ENCODE results near the gene GANC.

The GANC gene

DNA sequence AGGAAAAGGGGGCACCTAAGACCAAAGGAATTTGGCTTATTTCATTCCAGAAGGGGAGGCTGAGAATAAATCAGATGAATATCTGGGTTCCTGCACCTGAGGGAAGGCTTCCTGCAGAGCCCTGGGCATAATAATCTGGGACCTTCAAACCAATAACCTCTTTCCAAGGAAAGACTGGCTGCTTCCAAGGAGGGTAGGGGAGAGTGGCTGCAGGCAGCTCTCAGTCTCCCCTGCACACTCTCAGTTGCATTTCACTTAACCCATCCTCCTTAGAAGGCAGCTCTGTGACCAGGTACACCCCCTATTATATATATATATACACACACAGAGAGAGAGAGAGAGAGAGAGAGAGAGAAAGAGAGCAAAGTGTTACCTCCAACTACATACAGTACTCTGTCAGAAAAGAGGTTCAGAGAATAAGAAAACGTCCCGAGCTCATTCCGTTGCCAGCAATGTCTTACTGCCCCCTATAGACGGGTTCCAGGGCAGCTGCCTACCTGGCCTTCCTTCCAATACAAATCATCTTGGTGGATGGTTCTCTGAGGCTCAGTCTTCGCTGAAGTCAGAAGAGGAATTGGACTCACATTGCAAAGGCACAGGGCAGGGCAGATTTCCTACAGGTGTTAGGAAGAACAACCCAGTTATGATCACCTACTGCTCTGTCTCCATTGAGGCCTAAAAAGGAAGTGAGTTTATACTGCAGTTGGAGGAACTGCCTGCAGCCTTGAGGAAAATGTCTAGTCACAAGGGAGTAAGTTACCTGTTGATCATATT lies 112.4 kb downstream of the GANC start:
- Histone ChIP-seq H3K27me3 (ENCODE audit: control insufficient read depth in 2 of 2, insufficient read depth in 2 of 2, low read length in 2 of 2) (no peaks in the 10 kb centered on the region), H3K9ac (ENCODE audit: low read depth in 1 of 2, low read length in 2 of 2) (no peak overlapping the region), H3K9me3 (ENCODE audit: control insufficient read depth in 2 of 2, low read length in 2 of 2) (no peaks in the 10 kb centered on the region), H3K27ac (ENCODE audit: low read depth in 2 of 2, low read length in 2 of 2) (no peak overlapping the region), H3K4me1 (ENCODE audit: control insufficient read depth in 2 of 2, insufficient read depth in 2 of 2, low read length in 2 of 2) (no peaks in the 10 kb centered on the region), H3K4me3 (ENCODE audit: low read length in 2 of 2) (no peak overlapping the region), H3K36me3 (ENCODE audit: control insufficient read depth in 2 of 2, insufficient read depth in 2 of 2, low read length in 2 of 2) (peaks cover 0 to 2% of the 10 kb centered on the region in 2 donors)

DNA sequence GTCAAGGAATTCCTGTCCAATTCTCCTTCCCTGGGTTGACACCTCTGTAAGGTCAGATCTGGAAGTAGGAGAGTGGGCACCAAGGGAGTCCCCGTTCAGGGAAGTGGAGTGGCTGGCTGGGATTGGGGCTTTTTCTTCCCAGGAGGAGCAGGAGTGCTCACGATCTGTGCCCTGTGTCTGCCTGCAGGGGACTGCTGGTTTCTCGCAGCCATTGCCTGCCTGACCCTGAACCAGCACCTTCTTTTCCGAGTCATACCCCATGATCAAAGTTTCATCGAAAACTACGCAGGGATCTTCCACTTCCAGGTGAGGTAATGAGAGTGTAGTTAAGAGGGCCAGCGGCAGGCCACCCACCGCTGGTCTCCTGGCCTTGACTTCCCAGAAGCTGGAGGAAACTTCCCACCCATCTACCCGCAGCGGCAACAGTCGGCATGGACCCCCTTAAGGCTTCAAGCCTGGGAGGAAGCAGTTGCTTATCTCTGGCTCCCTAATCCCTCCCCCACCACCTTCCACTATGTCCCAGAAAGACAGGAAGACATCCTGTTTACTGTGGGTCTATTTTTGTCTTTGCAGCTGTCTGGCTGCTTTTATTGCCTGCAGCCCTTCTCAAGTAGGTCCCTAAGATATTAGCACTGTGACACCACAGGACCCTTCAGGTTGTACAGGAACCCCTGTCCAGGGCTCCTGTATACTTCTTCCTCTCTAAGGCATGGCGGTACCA lies 113.1 kb downstream of the GANC start:
- no peak overlapping the region for H3K27ac ChIP-seq (ENCODE audit: low read depth in 2 of 2, low read length in 2 of 2)
- no peak overlapping the region for H3K9ac ChIP-seq (ENCODE audit: low read depth in 1 of 2, low read length in 2 of 2)
- no peaks in the 10 kb centered on the region for H3K4me1 ChIP-seq (ENCODE audit: control insufficient read depth in 2 of 2, insufficient read depth in 2 of 2, low read length in 2 of 2)
- H3K36me3 ChIP-seq (ENCODE audit: control insufficient read depth in 2 of 2, insufficient read depth in 2 of 2, low read length in 2 of 2) = peaks cover 0 to 2% of the 10 kb centered on the region in 2 donors
- no peaks in the 10 kb centered on the region for H3K9me3 ChIP-seq (ENCODE audit: control insufficient read depth in 2 of 2, low read length in 2 of 2)
- H3K4me3 ChIP-seq (ENCODE audit: low read length in 2 of 2) = no peak overlapping the region
- H3K27me3 ChIP-seq (ENCODE audit: control insufficient read depth in 2 of 2, insufficient read depth in 2 of 2, low read length in 2 of 2) = no peaks in the 10 kb centered on the region

DNA sequence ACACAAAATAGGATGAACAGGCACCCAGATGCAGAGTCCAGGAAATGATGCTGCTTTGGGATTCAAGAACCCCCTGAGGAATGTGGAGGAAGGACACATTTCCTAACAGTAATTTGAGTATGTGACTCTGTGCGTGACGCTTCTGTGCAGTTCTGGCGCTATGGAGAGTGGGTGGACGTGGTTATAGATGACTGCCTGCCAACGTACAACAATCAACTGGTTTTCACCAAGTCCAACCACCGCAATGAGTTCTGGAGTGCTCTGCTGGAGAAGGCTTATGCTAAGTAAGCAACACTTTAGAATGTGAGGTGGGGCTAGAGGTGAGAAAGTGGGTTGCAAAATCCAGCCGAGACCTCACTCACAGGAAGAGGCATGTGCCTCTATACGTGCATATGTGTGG lies 114.6 kb downstream of the GANC start:
- Histone ChIP-seq H3K36me3 (ENCODE audit: control insufficient read depth in 2 of 2, insufficient read depth in 2 of 2, low read length in 2 of 2) (peaks cover 0 to 2% of the 10 kb centered on the region in 2 donors), H3K9me3 (ENCODE audit: control insufficient read depth in 2 of 2, low read length in 2 of 2) (no peaks in the 10 kb centered on the region), H3K27me3 (ENCODE audit: control insufficient read depth in 2 of 2, insufficient read depth in 2 of 2, low read length in 2 of 2) (no peaks in the 10 kb centered on the region), H3K4me1 (ENCODE audit: control insufficient read depth in 2 of 2, insufficient read depth in 2 of 2, low read length in 2 of 2) (peaks cover 5 to 6% of the 10 kb centered on the region in 2 donors), H3K4me3 (ENCODE audit: low read length in 2 of 2) (no peak overlapping the region), H3K9ac (ENCODE audit: low read depth in 1 of 2, low read length in 2 of 2) (no peak overlapping the region), H3K27ac (ENCODE audit: low read depth in 2 of 2, low read length in 2 of 2) (no peak overlapping the region)

DNA sequence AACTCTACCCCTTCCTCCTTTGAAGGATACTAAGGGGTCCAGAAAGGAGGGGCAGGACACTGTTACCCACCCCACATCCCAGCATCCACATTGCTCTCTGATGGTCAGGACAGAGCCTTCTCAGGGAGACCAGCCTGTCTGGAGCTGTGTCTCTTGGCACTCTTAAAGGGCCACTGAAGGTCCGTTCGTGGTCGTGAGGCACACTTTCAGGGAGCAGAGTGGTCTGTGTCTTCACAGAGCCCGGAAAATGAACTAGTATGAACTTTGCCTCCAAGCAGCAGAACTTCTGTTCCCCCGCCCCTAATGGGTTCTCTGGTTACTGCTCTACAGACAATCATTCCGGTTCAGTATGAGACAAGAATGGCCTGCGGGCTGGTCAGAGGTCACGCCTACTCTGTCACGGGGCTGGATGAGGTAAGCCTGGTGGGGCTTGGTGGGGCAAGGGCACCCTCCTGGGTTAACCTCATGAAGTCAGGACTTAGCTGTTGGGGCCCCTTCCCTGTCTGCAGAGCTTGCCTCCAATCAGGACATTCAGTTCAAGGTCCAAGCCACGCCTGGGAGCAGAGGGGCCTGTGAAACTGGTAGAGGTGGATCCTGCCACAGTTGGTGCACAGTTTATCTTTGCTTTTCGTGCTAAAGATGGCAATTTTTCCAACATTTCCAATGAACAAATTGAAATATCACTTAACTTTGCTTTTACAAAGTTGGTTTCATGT lies 119.5 kb downstream of the GANC start:
- peaks cover 17 to 25% of the 10 kb centered on the region in 2 donors for H3K4me1 ChIP-seq (ENCODE audit: control insufficient read depth in 2 of 2, insufficient read depth in 2 of 2, low read length in 2 of 2)
- H3K27me3 ChIP-seq (ENCODE audit: control insufficient read depth in 2 of 2, insufficient read depth in 2 of 2, low read length in 2 of 2) = no peaks in the 10 kb centered on the region
- peak overlapping the region; percentile 90 to 93 for H3K27ac ChIP-seq (ENCODE audit: low read depth in 2 of 2, low read length in 2 of 2)
- H3K9me3 ChIP-seq (ENCODE audit: control insufficient read depth in 2 of 2, low read length in 2 of 2) = no peaks in the 10 kb centered on the region
- no peaks in the 10 kb centered on the region for H3K36me3 ChIP-seq (ENCODE audit: control insufficient read depth in 2 of 2, insufficient read depth in 2 of 2, low read length in 2 of 2)
- H3K4me3 ChIP-seq (ENCODE audit: low read length in 2 of 2) = peak overlapping the region; percentile 45 to 50
- H3K9ac ChIP-seq (ENCODE audit: low read depth in 1 of 2, low read length in 2 of 2) = peak overlapping the region; percentile 60 to 69

DNA sequence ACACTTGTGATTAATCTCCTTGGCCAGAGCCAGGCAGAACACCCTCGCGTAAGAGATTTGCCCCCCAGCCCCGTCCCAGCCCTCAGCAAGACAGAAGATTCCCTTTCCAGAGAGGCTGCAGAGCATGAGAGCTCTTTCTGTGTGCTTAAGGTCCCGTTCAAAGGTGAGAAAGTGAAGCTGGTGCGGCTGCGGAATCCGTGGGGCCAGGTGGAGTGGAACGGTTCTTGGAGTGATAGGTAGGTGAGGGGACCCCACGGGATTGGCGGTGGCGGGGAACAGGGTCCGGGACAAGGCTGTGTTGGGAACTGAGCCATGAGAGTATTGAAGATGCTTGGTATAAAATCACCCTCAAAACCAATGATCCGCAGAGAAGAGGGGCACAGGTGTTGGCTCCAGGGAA lies 121.1 kb downstream of the GANC start:
- no peaks in the 10 kb centered on the region for H3K27me3 ChIP-seq (ENCODE audit: control insufficient read depth in 2 of 2, insufficient read depth in 2 of 2, low read length in 2 of 2)
- H3K27ac ChIP-seq (ENCODE audit: low read depth in 2 of 2, low read length in 2 of 2) = no peak overlapping the region
- no peak overlapping the region for H3K4me3 ChIP-seq (ENCODE audit: low read length in 2 of 2)

DNA sequence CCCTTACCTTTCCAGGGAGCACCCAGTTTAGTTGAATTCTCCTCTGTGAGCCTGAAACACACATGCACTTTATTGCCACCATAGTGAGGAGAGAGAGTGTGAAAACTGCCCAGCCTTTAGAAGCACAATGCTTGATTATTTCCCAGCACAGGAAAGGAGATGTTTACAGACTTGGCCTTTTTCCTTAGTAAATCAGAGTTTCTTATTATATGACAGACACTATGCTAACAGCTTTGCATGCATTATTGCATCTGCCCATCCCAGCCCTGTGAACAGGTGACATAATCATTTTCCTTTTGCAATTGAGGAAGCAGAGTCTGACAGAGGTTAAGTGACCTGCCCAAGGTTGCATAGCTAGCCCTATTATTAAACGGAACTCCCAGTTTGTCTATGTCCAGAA lies 122.8 kb downstream of the GANC start:
- no peaks in the 10 kb centered on the region for H3K9me3 ChIP-seq (ENCODE audit: control insufficient read depth in 2 of 2, low read length in 2 of 2)
- H3K27ac ChIP-seq (ENCODE audit: low read depth in 2 of 2, low read length in 2 of 2) = peak overlapping the region; percentile 67 to 80
- H3K27me3 ChIP-seq (ENCODE audit: control insufficient read depth in 2 of 2, insufficient read depth in 2 of 2, low read length in 2 of 2) = no peaks in the 10 kb centered on the region
- peaks cover 17 to 25% of the 10 kb centered on the region in 2 donors for H3K4me1 ChIP-seq (ENCODE audit: control insufficient read depth in 2 of 2, insufficient read depth in 2 of 2, low read length in 2 of 2)
- no peak overlapping the region for H3K4me3 ChIP-seq (ENCODE audit: low read length in 2 of 2)
- H3K9ac ChIP-seq (ENCODE audit: low read depth in 1 of 2, low read length in 2 of 2) = no peak overlapping the region
- peaks cover 0 to 12% of the 10 kb centered on the region in 2 donors for H3K36me3 ChIP-seq (ENCODE audit: control insufficient read depth in 2 of 2, insufficient read depth in 2 of 2, low read length in 2 of 2)

More for the DNA sequence above, 121.1 kb downstream of the GANC start:
- Histone ChIP-seq H3K36me3 (ENCODE audit: control insufficient read depth in 2 of 2, insufficient read depth in 2 of 2, low read length in 2 of 2) (peaks cover 0 to 2% of the 10 kb centered on the region in 2 donors), H3K9me3 (ENCODE audit: control insufficient read depth in 2 of 2, low read length in 2 of 2) (no peaks in the 10 kb centered on the region), H3K9ac (ENCODE audit: low read depth in 1 of 2, low read length in 2 of 2) (no peak overlapping the region), H3K4me1 (ENCODE audit: control insufficient read depth in 2 of 2, insufficient read depth in 2 of 2, low read length in 2 of 2) (peaks cover 17 to 25% of the 10 kb centered on the region in 2 donors)

DNA sequence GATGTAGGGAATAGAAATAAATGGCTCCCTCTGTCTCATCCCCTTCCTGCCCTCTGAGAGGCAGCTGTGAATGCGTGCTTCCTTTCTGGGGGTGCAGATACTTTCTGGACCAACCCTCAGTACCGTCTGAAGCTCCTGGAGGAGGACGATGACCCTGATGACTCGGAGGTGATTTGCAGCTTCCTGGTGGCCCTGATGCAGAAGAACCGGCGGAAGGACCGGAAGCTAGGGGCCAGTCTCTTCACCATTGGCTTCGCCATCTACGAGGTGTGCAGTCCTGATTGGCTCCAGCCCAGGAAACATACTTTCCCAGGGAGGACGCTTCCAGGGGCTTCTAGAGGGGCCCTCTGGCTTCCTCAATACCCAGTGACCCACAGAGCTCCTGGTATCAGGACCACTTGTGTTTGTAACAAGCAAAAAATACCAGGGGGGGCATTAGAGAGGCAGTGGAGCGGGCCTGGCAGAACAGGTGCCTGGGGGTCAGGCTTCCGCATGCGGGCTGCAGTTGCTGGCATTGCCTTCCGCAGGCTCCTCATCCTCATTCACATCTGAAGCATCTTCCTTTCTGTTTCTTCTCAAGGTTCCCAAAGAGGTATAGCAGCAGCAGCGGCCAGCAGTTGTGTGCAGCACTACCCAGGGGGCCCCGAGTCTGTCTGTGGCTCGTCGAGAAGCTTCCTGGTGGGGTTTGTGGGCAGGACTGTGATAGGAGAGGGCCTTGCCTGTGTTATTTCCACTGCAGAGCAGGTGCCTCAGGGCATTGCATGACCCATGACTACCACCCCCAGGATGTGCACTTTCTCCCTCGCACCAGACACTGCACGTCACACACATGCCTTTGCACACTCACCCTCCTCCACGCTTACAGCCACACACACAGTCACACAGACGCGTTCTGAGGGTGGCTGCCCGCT lies 128.8 kb downstream of the GANC start:
- no peak overlapping the region for H3K9ac ChIP-seq (ENCODE audit: low read depth in 1 of 2, low read length in 2 of 2)
- no peak overlapping the region for H3K4me3 ChIP-seq (ENCODE audit: low read length in 2 of 2)
- H3K36me3 ChIP-seq (ENCODE audit: control insufficient read depth in 2 of 2, insufficient read depth in 2 of 2, low read length in 2 of 2) = peaks cover 11 to 26% of the 10 kb centered on the region in 2 donors

DNA sequence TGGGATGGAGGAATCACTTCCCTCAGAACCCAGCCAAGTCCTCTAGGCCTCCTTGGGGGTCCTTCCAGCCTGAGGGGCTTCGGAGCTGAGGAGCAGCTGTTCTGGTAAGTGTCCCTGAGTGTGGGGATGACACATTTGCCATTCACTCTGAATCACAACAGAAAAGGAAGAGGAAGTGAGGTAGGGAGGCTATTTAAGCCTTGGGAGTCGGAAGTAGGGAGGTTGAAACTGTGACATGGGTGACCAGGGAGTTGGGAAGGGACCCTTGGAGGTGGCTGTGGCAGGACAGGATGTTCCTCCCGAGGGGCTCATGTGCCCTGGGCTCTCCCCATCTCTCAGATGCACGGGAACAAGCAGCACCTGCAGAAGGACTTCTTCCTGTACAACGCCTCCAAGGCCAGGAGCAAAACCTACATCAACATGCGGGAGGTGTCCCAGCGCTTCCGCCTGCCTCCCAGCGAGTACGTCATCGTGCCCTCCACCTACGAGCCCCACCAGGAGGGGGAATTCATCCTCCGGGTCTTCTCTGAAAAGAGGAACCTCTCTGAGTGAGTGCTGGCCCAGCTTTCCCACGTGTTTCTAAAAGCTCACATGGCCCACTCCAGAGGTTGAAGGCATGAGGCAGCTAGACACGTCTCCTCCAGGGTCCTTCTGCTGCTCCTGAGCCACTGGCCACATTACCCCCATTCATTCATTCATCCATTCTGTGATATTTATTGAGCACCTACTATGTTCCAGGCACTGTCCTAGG lies 129.6 kb downstream of the GANC start:
- Histone ChIP-seq H3K27me3 (ENCODE audit: control insufficient read depth in 2 of 2, insufficient read depth in 2 of 2, low read length in 2 of 2) (no peaks in the 10 kb centered on the region), H3K4me1 (ENCODE audit: control insufficient read depth in 2 of 2, insufficient read depth in 2 of 2, low read length in 2 of 2) (no peaks in the 10 kb centered on the region), H3K27ac (ENCODE audit: low read depth in 2 of 2, low read length in 2 of 2) (no peak overlapping the region), H3K4me3 (ENCODE audit: low read length in 2 of 2) (no peak overlapping the region), H3K36me3 (ENCODE audit: control insufficient read depth in 2 of 2, insufficient read depth in 2 of 2, low read length in 2 of 2) (peaks cover 11 to 26% of the 10 kb centered on the region in 2 donors), H3K9me3 (ENCODE audit: control insufficient read depth in 2 of 2, low read length in 2 of 2) (no peaks in the 10 kb centered on the region), H3K9ac (ENCODE audit: low read depth in 1 of 2, low read length in 2 of 2) (no peak overlapping the region)

More for the DNA sequence above, 128.8 kb downstream of the GANC start:
- Histone ChIP-seq H3K27me3 (ENCODE audit: control insufficient read depth in 2 of 2, insufficient read depth in 2 of 2, low read length in 2 of 2) (no peaks in the 10 kb centered on the region), H3K9me3 (ENCODE audit: control insufficient read depth in 2 of 2, low read length in 2 of 2) (no peaks in the 10 kb centered on the region), H3K4me1 (ENCODE audit: control insufficient read depth in 2 of 2, insufficient read depth in 2 of 2, low read length in 2 of 2) (peaks cover 0 to 2% of the 10 kb centered on the region in 2 donors), H3K27ac (ENCODE audit: low read depth in 2 of 2, low read length in 2 of 2) (no peak overlapping the region)

DNA sequence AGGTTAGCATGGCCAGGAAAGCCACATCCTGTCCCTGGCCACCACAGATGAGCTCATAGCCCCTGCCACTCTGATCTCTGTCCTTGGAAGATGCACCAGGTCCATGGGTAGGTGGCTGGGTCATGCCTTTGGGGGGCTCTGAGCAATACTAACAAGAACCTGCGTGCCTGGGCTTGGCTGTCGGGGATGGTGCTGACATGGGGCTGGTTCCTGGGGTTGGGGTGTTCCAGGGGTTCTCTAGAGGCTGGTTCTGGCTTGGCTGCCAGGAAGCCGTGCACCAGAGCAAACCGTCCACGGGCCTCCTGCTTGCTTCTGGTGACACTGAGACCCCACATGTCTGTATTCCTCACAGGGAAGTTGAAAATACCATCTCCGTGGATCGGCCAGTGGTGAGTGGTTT lies 130.4 kb downstream of the GANC start:
- H3K27ac ChIP-seq (ENCODE audit: low read depth in 2 of 2, low read length in 2 of 2) = no peak overlapping the region
- no peaks in the 10 kb centered on the region for H3K9me3 ChIP-seq (ENCODE audit: control insufficient read depth in 2 of 2, low read length in 2 of 2)
- no peak overlapping the region for H3K9ac ChIP-seq (ENCODE audit: low read depth in 1 of 2, low read length in 2 of 2)
- H3K27me3 ChIP-seq (ENCODE audit: control insufficient read depth in 2 of 2, insufficient read depth in 2 of 2, low read length in 2 of 2) = no peaks in the 10 kb centered on the region
- H3K36me3 ChIP-seq (ENCODE audit: control insufficient read depth in 2 of 2, insufficient read depth in 2 of 2, low read length in 2 of 2) = peaks cover 11 to 26% of the 10 kb centered on the region in 2 donors
- no peaks in the 10 kb centered on the region for H3K4me1 ChIP-seq (ENCODE audit: control insufficient read depth in 2 of 2, insufficient read depth in 2 of 2, low read length in 2 of 2)
- no peak overlapping the region for H3K4me3 ChIP-seq (ENCODE audit: low read length in 2 of 2)
